HG03025 (cell line): ENCODE results near the gene USP15.
"Not testable (repeated sequence)": the region's sequence is repeated elsewhere in the genome, so short reads cannot be mapped to it uniquely, and the experiment has no call there.

Source experiments
- ATAC-seq: cut with Tn5 transposase; IDR thresholded peaks from one replicate; pipeline ENCODE4 v1.9.1; 2021; ENCODE audit warnings: mild to moderate bottlenecking, moderate library complexity; ENCODE audit not compliant: unreplicated experiment, low FRiP score

The USP15 gene

GRCh38 chr12:62435303-62436163 lies 175.3 kb downstream of the USP15 start:
- ATAC-seq = peak; percentile 61

- ATAC-seq = no peak
Measured at GRCh38 chr12:62436164-62436503, 175.9 kb downstream of the USP15 start.

GRCh38 chr12:62438098-62438692 lies 178.0 kb downstream of the USP15 start:
- no peak for ATAC-seq

GRCh38 chr12:62446754-62447452 lies 186.7 kb downstream of the USP15 start:
- no peak for ATAC-seq

- no peak for ATAC-seq
Measured at GRCh38 chr12:62448436-62448835, 188.2 kb downstream of the USP15 start.

- ATAC-seq = not testable (repeated sequence)
Measured at GRCh38 chr12:62455429-62455828, 195.2 kb downstream of the USP15 start.

- ATAC-seq = no peak
Measured at GRCh38 chr12:62458626-62459025, 198.4 kb downstream of the USP15 start.

- no peak for ATAC-seq
Measured at GRCh38 chr12:62459976-62460375, 199.8 kb downstream of the USP15 start.

- ATAC-seq = not testable (repeated sequence)
Measured at GRCh38 chr12:62461171-62461837, 201.1 kb downstream of the USP15 start.

- not testable (repeated sequence) for ATAC-seq
Measured at GRCh38 chr12:62463252-62463651, 203.0 kb downstream of the USP15 start.
